ENCODE results near the gene PDE4B. TPM values are rescaled to one million over a fixed set of nuclear protein-coding genes. Genes with fewer than 3 reads are reported as not detected.
A peak's percentile ranks its signal among the peaks of the same experiment; 100 is the strongest.

Gene PDE4B
- total and polyA plus RNA-seq, 10 of the 15 experiments (the other 5 are each of a cell fraction or from before 2014, with no cell fraction given) = 3.0 to 13.2 (median 5.7) TPM

DNA sequence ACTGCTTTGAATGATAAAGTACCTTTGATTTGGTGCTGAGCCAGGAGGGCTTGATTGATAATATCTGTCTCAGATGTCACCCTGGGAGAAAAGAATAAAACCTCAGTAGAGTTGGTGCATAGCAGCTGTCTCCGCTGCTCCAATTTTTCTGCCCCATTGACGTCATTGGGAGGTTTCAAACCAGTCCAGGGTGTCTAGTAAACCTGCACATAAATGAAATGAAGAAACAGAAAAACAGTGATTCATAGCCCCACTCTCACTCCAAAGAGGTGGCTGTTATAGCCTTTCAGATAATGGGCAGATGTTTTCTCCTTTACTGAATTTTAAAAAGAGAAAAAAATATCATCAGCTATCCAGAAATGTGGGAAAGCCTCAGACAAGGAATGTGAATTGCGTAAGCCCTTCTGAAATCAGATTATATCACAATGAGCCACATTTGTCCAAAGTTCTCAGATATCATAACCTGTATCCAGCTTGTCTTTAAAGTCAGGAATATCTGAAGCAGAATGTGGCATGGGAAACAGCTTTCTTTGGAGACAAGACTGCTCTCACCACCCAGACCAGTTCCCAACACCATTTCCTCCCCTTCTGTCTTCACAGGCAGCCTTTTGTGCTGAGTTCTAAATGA, 390.0 kb downstream of the PDE4B start:
- ATAC-seq = peak; percentile 34; the same call in 2 of the 3 replicates
- no peak overlapping the region for H3K9ac ChIP-seq (ENCODE audit: control insufficient read depth, insufficient read depth, low read length)
- no peak for DNase-seq (ENCODE audit: low read depth, low spot score)
- RAD21 ChIA-PET (ENCODE audit: unreplicated experiment) = no interaction called here
- no peak overlapping the region for H2AFZ ChIP-seq (ENCODE audit: control insufficient read depth, low read depth, low read length)
- no peak for FAIRE-seq
- no peaks in the 10 kb centered on the region for H3K4me1 ChIP-seq (ENCODE audit: control insufficient read depth, insufficient read depth, low read length)
- H3K4me2 ChIP-seq (ENCODE audit: control insufficient read depth, insufficient read depth) = no peak overlapping the region
- no peaks in the 10 kb centered on the region for H3K36me3 ChIP-seq (ENCODE audit: control insufficient read depth in 2 of 2, insufficient read depth in 2 of 2, low read length in 1 of 2)
- no peaks in the 10 kb centered on the region; a peak in 1 of 4 replicates for H3K27me3 ChIP-seq (replicated peaks in 1 of 2; ENCODE audit: control insufficient read depth in 2 of 2, insufficient read depth in 2 of 2, low read length in 1 of 2)
- no peaks in the 10 kb centered on the region for H3K79me2 ChIP-seq (ENCODE audit: control insufficient read depth, insufficient read depth, low read length)
- POLR2A ChIA-PET = no interaction called here
- SMC1A ChIA-PET (ENCODE audit: uncharacterized antibody, unreplicated experiment) = interaction anchor here (1.2 to 1.9 kb wide), 3 partner anchors 10 to 60 kb away, joined by 3 to 4 read pairs (median 4); no protein-coding TSS in a partner anchor
- no peaks in the 10 kb centered on the region for H4K20me1 ChIP-seq (ENCODE audit: control insufficient read depth, insufficient read depth)
- CTCF ChIA-PET = interaction anchor here (1.4 kb wide), 1 partner anchor 60 kb away, joined by 5 read pairs; no protein-coding TSS in a partner anchor
- 54% methylated on average over 3 of the region's 3 CpGs for WGBS (ENCODE audit: insufficient coverage, insufficient replicate concordance, low lambda C conversion rate, missing lambda C conversion rate)
- H3K27ac ChIP-seq (ENCODE audit: control insufficient read depth, insufficient read depth) = no peak overlapping the region
- in situ Hi-C loops (cut with MboI) (no loop called here), intact Hi-C loops (cut with micrococcal nuclease; ENCODE audit: unreplicated experiment) (no loop called here)
- H3K4me3 ChIP-seq = no peak overlapping the region
- H3K9me3 ChIP-seq (replicated peaks; ENCODE audit: control insufficient read depth, insufficient read depth, low read length) = no peaks in the 10 kb centered on the region
- BruUV-seq (replicated peaks) = no TSS peak
- TF ChIP-seq IRF4 (IDR thresholded peaks at IDR 0.05; ENCODE audit: low read depth, low read length) (no peak), RAD51 (IDR thresholded peaks at IDR 0.05) (no peak), PKNOX1 (IDR thresholded peaks at IDR 0.05) (no peak), BACH1 (IDR thresholded peaks at IDR 0.05; ENCODE audit: borderline replicate concordance) (no peak), YY1 (IDR thresholded peaks at IDR 0.05; ENCODE audit: low read depth, low read length) (no peak), MYC (IDR thresholded peaks at IDR 0.05; ENCODE audit: insufficient read depth, insufficient read length, insufficient replicate concordance, low read length, severe bottlenecking) (no peak), CEBPZ (IDR thresholded peaks at IDR 0.05; ENCODE audit: low read depth, low read length) (no peak), ZBTB4 (CRISPR knock-in tag; IDR thresholded peaks at IDR 0.05) (no peak)
- TF ChIP-seq, protein P1, sequence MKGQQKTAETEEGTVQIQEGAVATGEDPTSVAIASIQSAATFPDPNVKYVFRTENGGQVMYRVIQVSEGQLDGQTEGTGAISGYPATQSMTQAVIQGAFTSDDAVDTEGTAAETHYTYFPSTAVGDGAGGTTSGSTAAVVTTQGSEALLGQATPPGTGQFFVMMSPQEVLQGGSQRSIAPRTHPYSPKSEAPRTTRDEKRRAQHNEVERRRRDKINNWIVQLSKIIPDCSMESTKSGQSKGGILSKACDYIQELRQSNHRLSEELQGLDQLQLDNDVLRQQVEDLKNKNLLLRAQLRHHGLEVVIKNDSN (IDR thresholded peaks at IDR 0.05; ENCODE audit: borderline replicate concordance, extremely low read length, insufficient read depth, low read depth, low read length) = no peak
- TF ChIP-seq, protein P2, sequence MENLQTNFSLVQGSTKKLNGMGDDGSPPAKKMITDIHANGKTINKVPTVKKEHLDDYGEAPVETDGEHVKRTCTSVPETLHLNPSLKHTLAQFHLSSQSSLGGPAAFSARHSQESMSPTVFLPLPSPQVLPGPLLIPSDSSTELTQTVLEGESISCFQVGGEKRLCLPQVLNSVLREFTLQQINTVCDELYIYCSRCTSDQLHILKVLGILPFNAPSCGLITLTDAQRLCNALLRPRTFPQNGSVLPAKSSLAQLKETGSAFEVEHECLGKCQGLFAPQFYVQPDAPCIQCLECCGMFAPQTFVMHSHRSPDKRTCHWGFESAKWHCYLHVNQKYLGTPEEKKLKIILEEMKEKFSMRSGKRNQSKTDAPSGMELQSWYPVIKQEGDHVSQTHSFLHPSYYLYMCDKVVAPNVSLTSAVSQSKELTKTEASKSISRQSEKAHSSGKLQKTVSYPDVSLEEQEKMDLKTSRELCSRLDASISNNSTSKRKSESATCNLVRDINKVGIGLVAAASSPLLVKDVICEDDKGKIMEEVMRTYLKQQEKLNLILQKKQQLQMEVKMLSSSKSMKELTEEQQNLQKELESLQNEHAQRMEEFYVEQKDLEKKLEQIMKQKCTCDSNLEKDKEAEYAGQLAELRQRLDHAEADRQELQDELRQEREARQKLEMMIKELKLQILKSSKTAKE (IDR thresholded peaks at IDR 0.05; ENCODE audit: low read depth, poor library complexity, severe bottlenecking) = no peak

Data from GM12878 (cell line).